Muscle layer of duodenum (tissue), 2 donors: ENCODE data around the gene RSPO3.
"Not testable (repeated sequence)": the region's sequence is repeated elsewhere in the genome, so short reads cannot be mapped to it uniquely, and the experiment has no call there.

Experiments
- H3K27ac ChIP-seq: one replicate; pipeline ENCODE4 v1.7.0; 2013; ENCODE audit warnings: mild to moderate bottlenecking, low read length
- H3K27me3 ChIP-seq: one replicate; pipeline ENCODE4 v1.7.0; 2013; ENCODE audit warnings: low read depth, mild to moderate bottlenecking, control low read depth, low read length
- H3K36me3 ChIP-seq, 2 donors: one replicate each; pipeline ENCODE4 v1.7.0; 2013; ENCODE audit warnings: low read length in 2 of 2, control low read depth in 1 of 2, mild to moderate bottlenecking in 1 of 2; ENCODE audit not compliant: insufficient read depth in 2 of 2, control insufficient read depth in 1 of 2
- H3K4me1 ChIP-seq, 2 donors: one replicate each; pipeline ENCODE4 v1.7.0; 2013; ENCODE audit warnings: low read length in 2 of 2, mild to moderate bottlenecking in 2 of 2, control low read depth in 1 of 2, moderate library complexity in 1 of 2; ENCODE audit not compliant: insufficient read depth in 2 of 2, control insufficient read depth in 1 of 2
- H3K4me3 ChIP-seq, 2 donors: one replicate each; pipeline ENCODE4 v1.7.0; 2013; ENCODE audit warnings: low read length in 2 of 2, low read depth in 1 of 2, mild to moderate bottlenecking in 1 of 2
- H3K9me3 ChIP-seq, 2 donors: one replicate each; pipeline ENCODE4 v1.7.0; 2013; ENCODE audit warnings: low read length in 2 of 2, control low read depth in 1 of 2, mild to moderate bottlenecking in 1 of 2; ENCODE audit not compliant: control insufficient read depth in 1 of 2
- donor health status: healthy.

The RSPO3 gene

GRCh38 chr6:127206531-127207095 is 88.1 kb downstream of the RSPO3 start:
- Histone ChIP-seq H3K4me3 (no peak overlapping the region), H3K9me3 (no peaks in the 10 kb centered on the region)

DNA sequence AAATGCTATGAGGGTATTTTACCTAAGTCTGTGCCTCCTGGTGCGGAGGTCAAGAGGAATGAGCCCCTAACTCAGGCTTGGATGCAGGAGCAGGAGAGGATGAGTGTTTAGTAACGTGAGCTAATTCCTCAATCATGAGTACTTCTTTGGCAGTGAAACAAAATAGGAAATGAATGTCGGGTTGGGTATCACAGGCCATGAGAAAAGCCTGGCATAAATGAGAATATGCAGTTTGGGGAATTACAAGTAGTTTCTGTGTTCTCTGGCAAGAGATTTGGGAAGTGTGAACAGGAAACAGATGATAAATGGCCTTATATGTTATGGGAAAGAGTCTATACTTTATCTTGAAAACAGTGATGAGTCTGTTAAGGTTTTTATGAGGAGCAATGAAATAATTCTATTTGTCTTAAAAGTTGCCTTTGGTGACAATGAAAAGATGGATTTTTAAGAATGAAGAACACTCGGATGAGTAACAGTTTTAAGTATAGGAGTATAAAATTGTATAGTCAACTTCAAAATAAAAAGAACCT is 89.2 kb downstream of the RSPO3 start:
- Histone ChIP-seq H3K27ac (no peak overlapping the region), H3K4me3 (no peak overlapping the region), H3K36me3 (no peaks in the 10 kb centered on the region), H3K27me3 (no peaks in the 10 kb centered on the region), H3K4me1 (no peaks in the 10 kb centered on the region), H3K9me3 (no peaks in the 10 kb centered on the region)

More at GRCh38 chr6:127206531-127207095, 88.1 kb downstream of the RSPO3 start:
- no peak overlapping the region for H3K27ac ChIP-seq
- H3K36me3 ChIP-seq, result no peaks in the 10 kb centered on the region
- no peaks in the 10 kb centered on the region for H3K27me3 ChIP-seq
- H3K4me1 ChIP-seq, result no peaks in the 10 kb centered on the region

DNA sequence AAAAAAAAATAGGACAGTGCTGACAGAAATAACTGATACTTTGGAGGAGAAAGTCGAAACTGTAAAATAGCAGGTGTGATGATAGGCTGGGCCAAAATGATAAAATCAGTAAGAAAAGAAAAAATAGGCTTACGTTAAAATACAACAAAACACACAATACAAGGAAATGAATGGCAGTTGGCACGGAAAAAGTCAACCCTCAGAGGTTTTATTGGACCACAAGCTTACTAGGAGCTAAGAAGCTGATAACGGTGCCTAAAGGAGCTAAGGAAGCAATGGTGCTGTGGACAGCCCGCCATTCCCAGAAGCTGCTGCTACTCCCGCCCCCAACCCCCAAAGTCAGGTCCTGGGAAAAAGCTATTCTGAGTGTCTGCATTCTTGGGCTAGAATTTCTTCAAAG is 92.3 kb downstream of the RSPO3 start:
- Histone ChIP-seq H3K4me1 (no peaks in the 10 kb centered on the region), H3K4me3 (no peak overlapping the region), H3K9me3 (no peaks in the 10 kb centered on the region), H3K36me3 (no peaks in the 10 kb centered on the region), H3K27ac (no peak overlapping the region), H3K27me3 (no peaks in the 10 kb centered on the region)

GRCh38 chr6:127212376-127212775 is 93.9 kb downstream of the RSPO3 start:
- no peak overlapping the region for H3K4me3 ChIP-seq
- H3K4me1 ChIP-seq, result no peaks in the 10 kb centered on the region
- no peaks in the 10 kb centered on the region for H3K36me3 ChIP-seq
- no peak overlapping the region for H3K27ac ChIP-seq
- no peaks in the 10 kb centered on the region for H3K9me3 ChIP-seq
- no peaks in the 10 kb centered on the region for H3K27me3 ChIP-seq

GRCh38 chr6:127214032-127214431 is 95.6 kb downstream of the RSPO3 start:
- H3K9me3 ChIP-seq, H3K4me1 ChIP-seq, H3K36me3 ChIP-seq, H3K4me3 ChIP-seq, H3K27me3 ChIP-seq, H3K27ac ChIP-seq: not testable (repeated sequence)

DNA sequence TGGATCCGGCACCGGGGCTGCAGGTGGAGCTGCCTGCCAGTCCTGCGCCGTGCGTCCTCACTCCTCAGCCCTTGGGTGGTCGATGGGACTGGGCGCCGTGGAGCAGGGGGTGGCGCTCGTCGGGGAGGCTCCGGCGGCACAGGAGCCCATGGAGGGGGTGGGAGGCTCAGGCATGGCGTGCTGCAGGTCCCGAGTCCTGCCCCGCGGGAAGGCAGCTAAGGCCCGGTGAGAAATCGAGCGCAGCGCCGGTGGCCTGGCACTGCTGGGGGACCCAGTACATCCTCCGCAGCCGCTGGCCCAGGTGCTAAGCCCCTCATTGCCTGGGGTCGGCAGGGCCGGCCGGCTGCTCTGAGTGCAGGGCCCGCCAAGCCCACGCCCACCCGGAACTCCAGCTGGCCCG is 96.1 kb downstream of the RSPO3 start:
- H3K9me3 ChIP-seq, H3K4me3 ChIP-seq, H3K36me3 ChIP-seq, H3K27ac ChIP-seq, H3K4me1 ChIP-seq, H3K27me3 ChIP-seq: not testable (repeated sequence)

DNA sequence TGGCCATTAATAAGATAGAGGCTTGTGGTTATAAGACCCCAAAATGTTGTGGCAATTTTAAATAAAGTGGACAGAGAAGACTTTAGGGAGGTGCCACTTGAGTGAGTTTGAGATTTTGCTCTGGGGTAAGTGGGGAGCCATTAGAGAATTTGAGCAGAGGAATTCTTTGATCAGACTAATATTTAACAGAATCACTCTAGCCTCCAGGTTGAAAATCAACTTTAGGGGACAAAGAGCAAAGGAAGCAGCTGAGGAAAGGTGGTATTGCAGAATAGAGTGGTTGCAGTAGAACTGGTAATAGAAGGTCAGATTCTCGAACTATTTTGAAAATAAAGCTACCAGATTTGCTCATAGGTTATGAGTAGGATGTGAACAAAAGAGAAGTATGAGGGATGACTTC is 97.5 kb downstream of the RSPO3 start:
- no peaks in the 10 kb centered on the region for H3K27me3 ChIP-seq
- no peaks in the 10 kb centered on the region for H3K4me1 ChIP-seq
- no peak overlapping the region for H3K27ac ChIP-seq
- H3K4me3 ChIP-seq, result no peak overlapping the region
- no peaks in the 10 kb centered on the region for H3K9me3 ChIP-seq
- no peaks in the 10 kb centered on the region for H3K36me3 ChIP-seq

DNA sequence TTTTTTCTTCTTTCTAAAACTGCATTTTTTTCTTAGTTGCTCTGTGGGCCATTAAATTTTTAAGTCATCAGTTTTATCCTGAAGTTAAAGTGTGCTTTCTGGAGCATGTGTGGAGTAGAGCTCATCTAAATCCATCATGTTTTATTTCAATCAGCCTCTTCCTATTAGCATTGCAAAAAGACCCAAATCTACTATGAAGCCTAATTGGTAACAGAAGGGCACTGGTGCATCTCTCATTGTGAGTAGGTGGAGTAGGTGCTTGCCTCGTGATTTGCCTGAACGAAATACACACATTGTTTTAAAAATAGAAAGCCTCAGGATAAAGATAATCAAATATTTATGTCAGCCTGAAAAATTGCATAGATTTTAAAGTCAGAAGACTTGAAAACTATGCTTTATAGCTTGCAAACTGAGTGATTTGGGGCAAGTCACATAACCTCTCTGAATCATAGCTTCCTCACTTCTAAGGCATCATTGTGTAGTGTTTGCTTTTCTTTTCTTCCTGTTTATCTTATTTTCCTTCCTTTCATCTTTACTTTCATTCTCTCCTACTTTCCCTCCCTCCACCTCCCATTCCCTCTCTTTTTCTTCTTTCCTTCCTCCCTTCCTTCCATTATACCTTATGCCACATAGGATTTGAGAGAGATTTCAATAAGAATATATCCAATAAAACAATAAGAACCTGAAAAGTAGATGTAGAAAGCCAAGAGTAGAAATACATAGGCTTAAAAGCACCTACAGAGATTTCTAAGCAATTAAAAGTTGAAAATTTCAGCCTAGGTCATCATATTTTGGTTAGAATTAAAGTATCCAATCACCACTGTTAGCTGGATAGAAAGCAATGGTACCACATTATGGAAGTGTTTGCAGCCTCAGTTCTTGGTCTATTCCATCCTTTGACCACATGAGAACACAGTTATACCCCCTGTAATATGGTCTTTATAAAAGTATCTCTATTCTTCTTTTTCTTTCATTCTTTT is 98.6 kb downstream of the RSPO3 start:
- Histone ChIP-seq H3K9me3 (no peaks in the 10 kb centered on the region), H3K36me3 (no peaks in the 10 kb centered on the region), H3K27ac (no peak overlapping the region), H3K4me1 (no peaks in the 10 kb centered on the region), H3K27me3 (no peaks in the 10 kb centered on the region), H3K4me3 (no peak overlapping the region)

DNA sequence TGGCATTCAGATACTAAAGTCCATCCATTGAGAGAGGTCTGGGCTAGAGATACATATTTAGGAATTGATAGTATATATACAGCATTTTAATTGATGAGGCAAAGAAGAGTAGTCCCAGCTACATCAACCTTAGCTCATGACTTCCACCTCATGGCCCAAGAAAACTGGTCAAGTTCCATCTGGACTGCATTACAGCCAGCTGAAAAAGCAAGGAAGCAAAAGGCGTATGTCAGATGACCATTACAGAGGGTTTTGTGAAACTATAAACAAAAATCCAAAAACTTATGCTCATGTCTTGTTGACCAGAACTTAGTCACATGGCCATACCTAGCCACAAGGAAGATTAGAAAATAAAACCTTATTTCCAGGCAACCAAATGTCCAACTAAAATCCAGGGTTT is 101.4 kb downstream of the RSPO3 start:
- Histone ChIP-seq H3K36me3 (no peaks in the 10 kb centered on the region), H3K4me1 (no peaks in the 10 kb centered on the region), H3K9me3 (no peaks in the 10 kb centered on the region), H3K27me3 (no peaks in the 10 kb centered on the region), H3K4me3 (no peak overlapping the region), H3K27ac (no peak overlapping the region)

DNA sequence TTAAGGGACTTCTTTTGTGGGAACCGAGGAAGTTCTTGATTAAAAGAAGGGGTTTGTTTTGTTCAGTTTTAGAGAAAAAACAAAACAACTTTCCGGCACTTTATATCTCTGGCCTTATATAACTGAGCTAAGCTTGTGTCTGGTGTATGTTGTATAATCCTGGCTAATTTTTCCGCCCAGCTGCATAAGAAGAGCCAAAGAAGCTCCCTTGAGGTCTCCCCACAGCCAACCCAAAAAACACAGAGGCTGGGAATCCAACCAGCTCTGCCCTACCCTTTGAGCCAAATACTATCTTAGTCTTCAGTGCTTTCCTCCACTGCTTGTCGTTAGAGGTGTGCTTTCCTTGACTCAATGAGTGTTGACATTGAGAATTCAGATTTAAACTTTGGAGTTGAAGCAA is 102.7 kb downstream of the RSPO3 start:
- Histone ChIP-seq H3K9me3 (no peaks in the 10 kb centered on the region), H3K36me3 (no peaks in the 10 kb centered on the region), H3K4me1 (no peaks in the 10 kb centered on the region), H3K27me3 (no peaks in the 10 kb centered on the region), H3K4me3 (no peak overlapping the region), H3K27ac (no peak overlapping the region)

DNA sequence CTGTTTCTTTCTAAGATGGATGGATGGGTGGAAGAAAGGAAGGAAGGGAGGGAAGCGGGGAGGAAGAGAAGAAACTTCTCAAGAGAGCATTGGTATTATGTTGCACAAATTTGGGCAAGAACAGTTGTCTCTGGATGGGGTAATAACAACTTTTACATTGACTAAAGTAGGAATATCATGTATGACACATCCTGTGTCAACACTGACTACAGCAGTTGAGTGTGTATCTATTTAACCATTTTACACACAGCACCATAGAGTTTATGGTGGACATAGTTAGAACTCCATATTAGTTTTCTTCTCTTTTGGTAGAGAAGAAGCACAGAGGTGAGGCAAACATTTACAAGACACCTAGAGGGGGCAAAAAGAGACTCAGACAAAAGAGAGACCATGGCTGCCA is 103.9 kb downstream of the RSPO3 start:
- Histone ChIP-seq H3K27ac (no peak overlapping the region), H3K4me1 (no peaks in the 10 kb centered on the region), H3K9me3 (no peaks in the 10 kb centered on the region), H3K4me3 (no peak overlapping the region), H3K27me3 (no peaks in the 10 kb centered on the region), H3K36me3 (no peaks in the 10 kb centered on the region)
